Karpas-422 (cell line): ENCODE results near the gene FANCE. TPM values are rescaled to one million over a fixed set of nuclear protein-coding genes. Genes with fewer than 3 reads are reported as not detected.

ENCODE experiments used
- DNase-seq: peaks from one replicate; pipeline ENCODE4 v3.0.0-alpha.2; 2015
- H2AFZ ChIP-seq: fragments of 200-600 bp; sonication (generic); 2 replicates; pipeline ENCODE4 v1.6.1; 2014; ENCODE audit warnings: antibody characterized with exemption, low read length, mixed read lengths
- H3K27ac ChIP-seq: fragments of 200-600 bp; sonication (generic); 2 replicates; pipeline ENCODE4 v1.5.1; 2014; ENCODE audit warnings: mild to moderate bottlenecking, low read length, moderate library complexity
- H3K27me3 ChIP-seq: fragments of 200-600 bp; sonication (generic); 2 replicates; pipeline ENCODE4 v1.6.1; 2014; ENCODE audit warnings: low read length, mixed read lengths
- H3K36me3 ChIP-seq: fragments of 200-600 bp; sonication (generic); 2 replicates; pipeline ENCODE4 v1.6.1; 2014; ENCODE audit warnings: low read length, mixed read lengths; ENCODE audit not compliant: insufficient read depth
- H3K4me1 ChIP-seq: fragments of 200-600 bp; sonication (generic); 2 replicates; pipeline ENCODE4 v1.6.1; 2014; ENCODE audit warnings: mild to moderate bottlenecking, low read length, mixed read lengths
- H3K4me2 ChIP-seq: fragments of 200-600 bp; sonication (generic); 2 replicates; pipeline ENCODE4 v1.6.1; 2014; ENCODE audit warnings: low read length, low read depth, mild to moderate bottlenecking; ENCODE audit not compliant: poor library complexity, severe bottlenecking
- H3K4me3 ChIP-seq: fragments of 200-600 bp; sonication (generic); 2 replicates; pipeline ENCODE4 v1.5.1; 2014; ENCODE audit warnings: mild to moderate bottlenecking, antibody characterized with exemption, low read length, mixed read lengths
- H3K79me2 ChIP-seq: fragments of 200-600 bp; sonication (generic); 2 replicates; pipeline ENCODE4 v1.6.1; 2014; ENCODE audit warnings: mild to moderate bottlenecking, low read length, mixed read lengths
- H3K9ac ChIP-seq: fragments of 200-600 bp; sonication (generic); 2 replicates; pipeline ENCODE4 v1.6.0; 2014; ENCODE audit warnings: low read length
- H3K9me2 ChIP-seq: fragments of 200-600 bp; sonication (generic), shearing (Covaris generic); replicated peaks from 2 replicates; pipeline ENCODE4 v1.6.0; 2014; ENCODE audit warnings: mild to moderate bottlenecking, low read length, moderate library complexity; ENCODE audit not compliant: insufficient read depth
- H3K9me3 ChIP-seq: fragments of 300-700, 200-600 bp; sonication (generic); 2 replicates; pipeline ENCODE4 v1.6.1; 2014; ENCODE audit warnings: low read length, mixed read lengths
- H4K20me1 ChIP-seq: fragments of 200-600 bp; sonication (generic); 2 replicates; pipeline ENCODE4 v1.6.1; 2014; ENCODE audit warnings: mild to moderate bottlenecking, antibody characterized with exemption, low read length, low read depth; ENCODE audit not compliant: insufficient read depth
- total RNA-seq: library from RNA; depleted of rRNA; stranded (reverse); fragments of >200 nt; shearing (Covaris generic); gene quantifications from 2 replicates; pipeline ENCODE4 v1.2.3, GENCODE V29; 2014; ENCODE audit warnings: low replicate concordance

The FANCE gene
- total RNA-seq, 1 experiment from 2014 or later: 9.8 TPM

GRCh38 chr6:35474131-35474941 is 22.2 kb downstream of the FANCE start:
- H3K4me2 ChIP-seq: no peak overlapping the region
- no peaks in the 10 kb centered on the region for H3K27me3 ChIP-seq
- H3K4me3 ChIP-seq: no peak overlapping the region
- peak; percentile 85 for DNase-seq
- no peak overlapping the region for H2AFZ ChIP-seq
- H3K36me3 ChIP-seq: peaks cover 28% of the 10 kb centered on the region
- H3K27ac ChIP-seq: no peak overlapping the region
- H3K4me1 ChIP-seq: peaks cover 22% of the 10 kb centered on the region
- no peak overlapping the region for H3K9ac ChIP-seq
- no peaks in the 10 kb centered on the region for H3K9me2 ChIP-seq
- H4K20me1 ChIP-seq: peaks cover 38% of the 10 kb centered on the region
- peaks cover 9% of the 10 kb centered on the region for H3K79me2 ChIP-seq
- no peaks in the 10 kb centered on the region for H3K9me3 ChIP-seq

DNA sequence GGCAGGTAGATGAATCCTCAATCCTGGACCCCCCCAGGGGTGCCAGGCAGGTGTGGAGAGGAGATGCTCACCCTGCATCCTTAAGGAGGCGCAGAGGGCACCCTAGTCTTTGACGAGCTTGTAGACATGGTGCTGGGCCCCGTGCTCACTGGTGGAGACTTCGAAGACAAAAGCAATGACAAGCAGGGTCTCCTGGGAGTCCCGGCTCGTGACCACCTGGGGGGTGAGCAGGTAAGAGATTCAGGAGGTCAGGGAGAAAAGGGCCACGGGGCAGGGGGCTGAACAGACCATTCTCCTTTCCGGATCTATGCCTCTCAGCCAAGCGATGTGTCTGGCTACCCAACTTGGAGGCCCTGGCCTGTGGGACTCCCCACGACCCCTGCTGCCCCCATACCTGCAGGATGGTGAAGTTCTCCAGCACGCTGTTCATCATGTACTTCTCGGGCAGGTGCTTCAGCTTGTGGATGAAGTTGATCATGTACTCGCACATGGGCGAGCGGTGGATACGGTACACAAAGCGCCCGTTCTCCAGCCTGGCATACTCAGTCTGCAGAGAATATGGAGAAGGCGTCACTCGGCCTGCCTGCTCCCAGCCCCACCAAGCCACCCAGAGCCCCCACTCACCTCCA is 22.9 kb downstream of the FANCE start:
- peak; percentile 77 for DNase-seq
- H3K4me3 ChIP-seq: no peak overlapping the region
- no peaks in the 10 kb centered on the region for H3K27me3 ChIP-seq
- no peak overlapping the region for H3K27ac ChIP-seq
- H3K9ac ChIP-seq: no peak overlapping the region
- no peaks in the 10 kb centered on the region for H3K9me3 ChIP-seq
- no peak overlapping the region for H3K4me2 ChIP-seq
- no peak overlapping the region for H2AFZ ChIP-seq
- H3K9me2 ChIP-seq: no peaks in the 10 kb centered on the region
- peaks cover 21% of the 10 kb centered on the region for H3K36me3 ChIP-seq
- peaks cover 15% of the 10 kb centered on the region for H3K4me1 ChIP-seq
- peaks cover 1% of the 10 kb centered on the region for H3K79me2 ChIP-seq
- peaks cover 31% of the 10 kb centered on the region for H4K20me1 ChIP-seq

DNA sequence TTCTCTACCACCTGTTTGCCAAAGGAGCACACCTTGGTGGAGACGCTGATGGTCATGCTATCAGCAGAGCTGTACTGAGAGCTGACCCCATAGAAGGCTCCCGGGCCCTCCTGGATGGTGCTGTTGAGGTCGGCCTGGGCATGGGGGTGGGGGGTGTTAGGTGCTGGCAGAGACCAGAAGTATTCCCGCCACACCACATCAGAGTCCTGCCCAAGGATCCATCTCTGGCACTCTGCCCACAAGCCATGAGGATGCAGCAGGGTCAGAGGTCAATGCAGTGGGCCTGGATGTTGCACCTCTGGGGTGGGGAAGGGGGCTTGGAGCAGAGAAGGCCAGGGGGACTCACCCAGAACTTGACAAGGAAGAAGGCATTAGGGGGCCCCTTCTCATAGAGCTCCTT is 23.4 kb downstream of the FANCE start:
- DNase-seq: no peak
- no peaks in the 10 kb centered on the region for H3K79me2 ChIP-seq
- no peaks in the 10 kb centered on the region for H3K9me3 ChIP-seq
- peaks cover 25% of the 10 kb centered on the region for H4K20me1 ChIP-seq
- H3K9ac ChIP-seq: no peak overlapping the region
- H3K9me2 ChIP-seq: no peaks in the 10 kb centered on the region
- peaks cover 10% of the 10 kb centered on the region for H3K4me1 ChIP-seq
- no peaks in the 10 kb centered on the region for H3K27me3 ChIP-seq
- H3K4me2 ChIP-seq: no peak overlapping the region
- H3K36me3 ChIP-seq: peaks cover 16% of the 10 kb centered on the region
- no peak overlapping the region for H3K4me3 ChIP-seq
- H3K27ac ChIP-seq: no peak overlapping the region
- H2AFZ ChIP-seq: no peak overlapping the region

DNA sequence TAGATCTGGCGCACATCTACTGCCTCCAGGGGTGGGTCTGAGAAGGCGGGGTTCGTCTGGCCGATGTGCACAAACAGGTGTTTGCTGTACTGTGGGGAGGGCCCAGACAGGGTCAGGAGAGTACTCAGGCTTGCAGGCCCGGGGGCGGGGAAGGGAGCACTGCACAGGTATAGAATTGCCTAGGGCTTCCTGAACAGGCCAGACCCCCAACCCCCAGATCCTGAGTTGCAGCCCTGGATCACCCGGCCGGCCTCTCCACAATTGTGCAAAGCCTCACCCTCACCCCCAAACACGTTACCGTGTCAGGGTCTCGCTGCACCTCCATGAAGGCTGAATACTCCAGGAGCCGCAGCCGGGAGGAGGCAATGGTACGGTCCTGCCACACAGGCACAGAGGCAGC is 23.9 kb downstream of the FANCE start:
- H3K79me2 ChIP-seq: no peaks in the 10 kb centered on the region
- H3K4me2 ChIP-seq: no peak overlapping the region
- H3K27me3 ChIP-seq: no peaks in the 10 kb centered on the region
- peaks cover 12% of the 10 kb centered on the region for H3K36me3 ChIP-seq
- no peak overlapping the region for H2AFZ ChIP-seq
- no peak overlapping the region for H3K9ac ChIP-seq
- no peak overlapping the region for H3K4me3 ChIP-seq
- H3K9me2 ChIP-seq: no peaks in the 10 kb centered on the region
- no peaks in the 10 kb centered on the region for H3K9me3 ChIP-seq
- peaks cover 21% of the 10 kb centered on the region for H4K20me1 ChIP-seq
- H3K4me1 ChIP-seq: peaks cover 6% of the 10 kb centered on the region
- no peak overlapping the region for H3K27ac ChIP-seq
- peak; percentile 52 for DNase-seq

- Histone ChIP-seq H3K4me2 (no peak overlapping the region), H3K9me3 (no peaks in the 10 kb centered on the region), H3K9me2 (no peaks in the 10 kb centered on the region), H3K79me2 (no peaks in the 10 kb centered on the region), H3K27me3 (no peaks in the 10 kb centered on the region), H3K4me3 (no peak overlapping the region), H3K9ac (no peak overlapping the region), H2AFZ (no peak overlapping the region), H3K36me3 (peaks cover 5% of the 10 kb centered on the region; the same call in 1 of the 2 replicates), H3K27ac (no peak overlapping the region), H3K4me1 (no peaks in the 10 kb centered on the region; the same call in 1 of the 2 replicates), H4K20me1 (peaks cover 14% of the 10 kb centered on the region)
- DNase-seq: no peak
Measured at GRCh38 chr6:35477028-35477427, 24.9 kb downstream of the FANCE start.

DNA sequence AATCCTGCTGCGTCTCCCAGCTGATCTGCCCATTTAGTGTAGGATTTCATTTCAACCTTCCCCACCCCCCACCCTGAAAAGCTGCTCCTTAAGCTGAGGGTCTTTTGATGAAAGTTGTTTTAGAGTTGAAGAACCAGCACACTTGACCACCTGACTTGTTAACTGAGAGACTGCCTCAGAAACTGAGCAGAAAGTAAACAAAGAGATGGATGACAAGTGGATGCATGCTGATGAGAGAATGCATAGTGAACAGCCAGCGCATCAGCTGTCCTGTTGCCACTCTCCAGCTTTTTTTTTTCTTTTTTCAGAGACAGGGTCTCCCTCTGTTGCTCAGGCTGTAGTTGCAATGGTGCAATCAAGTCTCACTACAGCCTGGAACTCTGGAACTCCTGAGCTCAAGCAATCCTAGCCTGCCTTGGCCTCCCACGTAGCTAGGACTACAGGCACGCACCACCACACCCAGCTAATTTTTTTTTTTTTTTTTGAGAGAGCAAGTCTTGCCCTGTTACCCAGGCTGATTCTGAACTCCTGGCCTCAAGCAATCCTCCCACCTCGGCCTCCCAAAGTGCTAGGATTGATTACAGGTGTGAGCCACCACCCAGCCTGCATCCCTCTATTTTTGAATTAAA is 25.5 kb downstream of the FANCE start:
- H3K4me2 ChIP-seq: no peak overlapping the region
- no peak for DNase-seq
- no peak overlapping the region for H3K27ac ChIP-seq
- peaks cover 9% of the 10 kb centered on the region; the same call in 1 of the 2 replicates for H4K20me1 ChIP-seq
- H3K27me3 ChIP-seq: no peaks in the 10 kb centered on the region
- no peaks in the 10 kb centered on the region for H3K4me1 ChIP-seq
- H3K9me3 ChIP-seq: no peaks in the 10 kb centered on the region
- no peaks in the 10 kb centered on the region for H3K36me3 ChIP-seq
- H3K4me3 ChIP-seq: no peak overlapping the region
- no peaks in the 10 kb centered on the region for H3K9me2 ChIP-seq
- no peaks in the 10 kb centered on the region for H3K79me2 ChIP-seq
- H3K9ac ChIP-seq: no peak overlapping the region
- H2AFZ ChIP-seq: no peak overlapping the region

- Histone ChIP-seq H2AFZ (no peak overlapping the region), H3K79me2 (no peaks in the 10 kb centered on the region), H3K9me3 (no peaks in the 10 kb centered on the region), H4K20me1 (peaks cover 6% of the 10 kb centered on the region; the same call in 1 of the 2 replicates), H3K4me3 (no peak overlapping the region), H3K4me1 (no peaks in the 10 kb centered on the region), H3K9ac (no peak overlapping the region), H3K36me3 (no peaks in the 10 kb centered on the region), H3K27ac (no peak overlapping the region), H3K27me3 (no peaks in the 10 kb centered on the region), H3K9me2 (no peaks in the 10 kb centered on the region), H3K4me2 (no peak overlapping the region)
- no peak for DNase-seq
Measured at GRCh38 chr6:35478259-35478658, 26.1 kb downstream of the FANCE start.

DNA sequence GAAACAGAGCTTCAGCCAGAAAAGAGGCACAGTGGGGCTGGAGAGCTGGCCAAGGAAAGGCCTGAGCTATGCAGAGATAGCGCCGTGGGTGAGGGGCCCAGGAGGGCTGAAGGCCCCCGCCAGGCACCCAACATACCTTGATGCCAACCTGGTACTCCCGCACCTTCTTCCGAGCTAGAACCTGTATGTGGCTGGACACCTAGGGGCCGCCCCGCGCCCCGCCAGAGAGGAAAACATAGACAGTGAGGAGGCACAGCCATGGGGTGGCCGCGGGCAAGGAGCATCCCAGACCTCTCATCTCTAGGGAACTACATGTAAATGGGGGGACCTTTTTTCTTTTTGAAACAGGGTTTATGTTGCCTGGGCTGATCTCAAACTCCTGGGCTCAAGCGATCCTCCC is 28.0 kb downstream of the FANCE start:
- Histone ChIP-seq H3K9ac (no peak overlapping the region), H3K9me3 (no peaks in the 10 kb centered on the region), H3K27me3 (no peaks in the 10 kb centered on the region), H2AFZ (no peak overlapping the region), H3K4me1 (no peaks in the 10 kb centered on the region), H4K20me1 (no peaks in the 10 kb centered on the region), H3K36me3 (no peaks in the 10 kb centered on the region), H3K4me3 (no peak overlapping the region), H3K4me2 (no peak overlapping the region), H3K27ac (no peak overlapping the region), H3K9me2 (no peaks in the 10 kb centered on the region), H3K79me2 (no peaks in the 10 kb centered on the region)
- DNase-seq: no peak
